Activated naive CD8-positive, alpha-beta T cell treated with anti-CD3 and anti-CD28 coated beads for 36 hours (primary cell): Measurements from ENCODE around the gene TM9SF4. TPM values are rescaled to one million over a fixed set of nuclear protein-coding genes. Genes with fewer than 3 reads are reported as not detected.

ENCODE experiments used
- DNase-seq: peaks from one replicate; pipeline ENCODE4 v3.0.0; 2021
- H3K27ac Mint-ChIP-seq: one replicate; pipeline ENCODE4 v1.8.0; 2022; ENCODE audit warnings: mild to moderate bottlenecking, moderate library complexity, mixed read lengths
- H3K27me3 Mint-ChIP-seq: one replicate; pipeline ENCODE4 v1.8.0; 2022; ENCODE audit warnings: mild to moderate bottlenecking, mixed read lengths
- H3K36me3 Mint-ChIP-seq: one replicate; pipeline ENCODE4 v1.8.0; 2021; ENCODE audit warnings: mild to moderate bottlenecking, mixed read lengths
- H3K4me1 Mint-ChIP-seq: one replicate; pipeline ENCODE4 v1.8.0; 2021; ENCODE audit warnings: mixed read lengths
- H3K4me3 Mint-ChIP-seq: one replicate; pipeline ENCODE4 v1.8.0; 2022; ENCODE audit warnings: mild to moderate bottlenecking, moderate library complexity, mixed read lengths
- H3K9me3 Mint-ChIP-seq: one replicate; pipeline ENCODE4 v1.8.0; 2022; ENCODE audit warnings: mixed read lengths
- total RNA-seq, 2 experiments: library from RNA; stranded (reverse); gene quantifications; one replicate each; pipeline ENCODE4 v1.2.3, GENCODE V29; 2021

Gene TM9SF4
- total RNA-seq, 2 experiments from 2014 or later, result 39.2 to 42.5 TPM

- no peak for DNase-seq
- H3K9me3 Mint-ChIP-seq, result no peaks in the 10 kb centered on the region
- peaks cover 19% of the 10 kb centered on the region for H3K36me3 Mint-ChIP-seq
- no peaks in the 10 kb centered on the region for H3K27me3 Mint-ChIP-seq
- H3K4me3 Mint-ChIP-seq, result no peak overlapping the region
- H3K4me1 Mint-ChIP-seq, result peaks cover 18% of the 10 kb centered on the region
- H3K27ac Mint-ChIP-seq, result no peak overlapping the region
Observed at GRCh38 chr20:32130352-32130751, 20.8 kb downstream of the TM9SF4 start.

GRCh38 chr20:32130965-32131364 lies 21.5 kb downstream of the TM9SF4 start:
- Mint-ChIP-seq H3K27me3 (no peaks in the 10 kb centered on the region), H3K27ac (no peak overlapping the region), H3K36me3 (peaks cover 20% of the 10 kb centered on the region), H3K4me3 (no peak overlapping the region), H3K9me3 (no peaks in the 10 kb centered on the region), H3K4me1 (peaks cover 17% of the 10 kb centered on the region)
- no peak for DNase-seq

- H3K9me3 Mint-ChIP-seq, result no peaks in the 10 kb centered on the region
- peaks cover 16% of the 10 kb centered on the region for H3K4me1 Mint-ChIP-seq
- no peak overlapping the region for H3K27ac Mint-ChIP-seq
- peaks cover 21% of the 10 kb centered on the region for H3K36me3 Mint-ChIP-seq
- no peaks in the 10 kb centered on the region for H3K27me3 Mint-ChIP-seq
- H3K4me3 Mint-ChIP-seq, result no peak overlapping the region
- no peak for DNase-seq
Observed at GRCh38 chr20:32132911-32133549, 23.5 kb downstream of the TM9SF4 start.

- no peaks in the 10 kb centered on the region for H3K27me3 Mint-ChIP-seq
- H3K4me3 Mint-ChIP-seq, result no peak overlapping the region
- H3K36me3 Mint-ChIP-seq, result peaks cover 21% of the 10 kb centered on the region
- H3K9me3 Mint-ChIP-seq, result no peaks in the 10 kb centered on the region
- no peak for DNase-seq
- no peak overlapping the region for H3K27ac Mint-ChIP-seq
- peaks cover 16% of the 10 kb centered on the region for H3K4me1 Mint-ChIP-seq
Observed at GRCh38 chr20:32134026-32134425, 24.5 kb downstream of the TM9SF4 start.

- Mint-ChIP-seq H3K9me3 (no peaks in the 10 kb centered on the region), H3K36me3 (peaks cover 31% of the 10 kb centered on the region), H3K4me3 (no peak overlapping the region), H3K27me3 (no peaks in the 10 kb centered on the region), H3K27ac (no peak overlapping the region), H3K4me1 (peaks cover 13% of the 10 kb centered on the region)
- DNase-seq, result no peak
Observed at GRCh38 chr20:32135983-32136515, 26.5 kb downstream of the TM9SF4 start.

- Mint-ChIP-seq H3K9me3 (no peaks in the 10 kb centered on the region), H3K36me3 (peaks cover 29% of the 10 kb centered on the region), H3K27ac (no peak overlapping the region)
Observed at GRCh38 chr20:32138921-32139320, 29.4 kb downstream of the TM9SF4 start.

GRCh38 chr20:32139947-32140346 lies 30.4 kb downstream of the TM9SF4 start:
- Mint-ChIP-seq H3K4me1 (no peaks in the 10 kb centered on the region), H3K9me3 (no peaks in the 10 kb centered on the region), H3K4me3 (no peak overlapping the region), H3K27me3 (no peaks in the 10 kb centered on the region), H3K36me3 (peaks cover 32% of the 10 kb centered on the region), H3K27ac (no peak overlapping the region)
- DNase-seq, result no peak

More at GRCh38 chr20:32138921-32139320, 29.4 kb downstream of the TM9SF4 start:
- DNase-seq, result no peak
- H3K4me1 Mint-ChIP-seq, result no peaks in the 10 kb centered on the region
- no peaks in the 10 kb centered on the region for H3K27me3 Mint-ChIP-seq
- no peak overlapping the region for H3K4me3 Mint-ChIP-seq

- Mint-ChIP-seq H3K9me3 (no peaks in the 10 kb centered on the region), H3K27me3 (no peaks in the 10 kb centered on the region), H3K27ac (no peak overlapping the region), H3K4me3 (no peak overlapping the region), H3K4me1 (no peaks in the 10 kb centered on the region), H3K36me3 (peaks cover 34% of the 10 kb centered on the region)
- DNase-seq, result no peak
Observed at GRCh38 chr20:32140603-32141002, 31.1 kb downstream of the TM9SF4 start.

- Mint-ChIP-seq H3K4me1 (no peaks in the 10 kb centered on the region), H3K9me3 (no peaks in the 10 kb centered on the region), H3K36me3 (peaks cover 36% of the 10 kb centered on the region), H3K27ac (no peak overlapping the region), H3K27me3 (no peaks in the 10 kb centered on the region), H3K4me3 (no peak overlapping the region)
- no peak for DNase-seq
Observed at GRCh38 chr20:32141465-32141980, 32.0 kb downstream of the TM9SF4 start.

GRCh38 chr20:32142088-32142487 lies 32.6 kb downstream of the TM9SF4 start:
- H3K9me3 Mint-ChIP-seq, result no peaks in the 10 kb centered on the region
- DNase-seq, result no peak
- H3K4me1 Mint-ChIP-seq, result no peaks in the 10 kb centered on the region
- no peak overlapping the region for H3K4me3 Mint-ChIP-seq
- peaks cover 34% of the 10 kb centered on the region for H3K36me3 Mint-ChIP-seq
- H3K27me3 Mint-ChIP-seq, result no peaks in the 10 kb centered on the region
- no peak overlapping the region for H3K27ac Mint-ChIP-seq

GRCh38 chr20:32142991-32143390 lies 33.5 kb downstream of the TM9SF4 start:
- DNase-seq, result no peak
- Mint-ChIP-seq H3K9me3 (no peaks in the 10 kb centered on the region), H3K4me1 (no peaks in the 10 kb centered on the region), H3K27ac (no peak overlapping the region), H3K36me3 (peaks cover 30% of the 10 kb centered on the region), H3K4me3 (no peak overlapping the region), H3K27me3 (no peaks in the 10 kb centered on the region)

- no peaks in the 10 kb centered on the region for H3K27me3 Mint-ChIP-seq
- H3K36me3 Mint-ChIP-seq, result peaks cover 23% of the 10 kb centered on the region
- no peaks in the 10 kb centered on the region for H3K9me3 Mint-ChIP-seq
- H3K4me1 Mint-ChIP-seq, result no peaks in the 10 kb centered on the region
- H3K27ac Mint-ChIP-seq, result no peak overlapping the region
- H3K4me3 Mint-ChIP-seq, result no peak overlapping the region
- no peak for DNase-seq
Observed at GRCh38 chr20:32144898-32145662, 35.6 kb downstream of the TM9SF4 start.

GRCh38 chr20:32149566-32150170 lies 40.2 kb downstream of the TM9SF4 start:
- H3K9me3 Mint-ChIP-seq, result no peaks in the 10 kb centered on the region
- H3K4me3 Mint-ChIP-seq, result no peak overlapping the region
- H3K36me3 Mint-ChIP-seq, result peaks cover 23% of the 10 kb centered on the region
- no peak overlapping the region for H3K27ac Mint-ChIP-seq
- H3K27me3 Mint-ChIP-seq, result no peaks in the 10 kb centered on the region
- no peaks in the 10 kb centered on the region for H3K4me1 Mint-ChIP-seq
- DNase-seq, result no peak

GRCh38 chr20:32150291-32150848 lies 40.9 kb downstream of the TM9SF4 start:
- Mint-ChIP-seq H3K27me3 (no peaks in the 10 kb centered on the region), H3K27ac (no peak overlapping the region), H3K4me3 (no peak overlapping the region), H3K36me3 (peaks cover 22% of the 10 kb centered on the region), H3K4me1 (peaks cover 3% of the 10 kb centered on the region), H3K9me3 (no peaks in the 10 kb centered on the region)
- no peak for DNase-seq
